Activated CD8-positive, alpha-beta memory T cell treated with anti-CD3 and anti-CD28 coated beads for 1 hour (primary cell): ENCODE data around the gene C16orf54.
"Not testable (repeated sequence)": the region's sequence is repeated elsewhere in the genome, so short reads cannot be mapped to it uniquely, and the experiment has no call there.

Experiments
- DNase-seq, 2 donors: peaks; one replicate each; pipeline ENCODE4 v3.0.0-alpha.2; 2020; ENCODE audit warnings: low read depth in 1 of 2; ENCODE audit errors: extremely low read depth in 1 of 2

C16orf54 gene

GRCh38 chr16:29742683-29743275 lies 3.0 kb downstream of the C16orf54 start:
- DNase-seq, result no peak

GRCh38 chr16:29740630-29741015 lies 5.2 kb downstream of the C16orf54 start:
- DNase-seq, result not testable (repeated sequence)

- DNase-seq, result not testable (repeated sequence)
These were observed 5.7 kb downstream of the C16orf54 start for GRCh38 chr16:29739927-29740629.

GRCh38 chr16:29738514-29738913 lies 7.3 kb downstream of the C16orf54 start:
- no peak for DNase-seq

GRCh38 chr16:29737713-29738112 lies 8.1 kb downstream of the C16orf54 start:
- no peak for DNase-seq

- no peak for DNase-seq
These were observed 9.0 kb downstream of the C16orf54 start for GRCh38 chr16:29736764-29737163.

- no peak for DNase-seq
These were observed 9.7 kb downstream of the C16orf54 start for GRCh38 chr16:29736112-29736511.

- no peak for DNase-seq
These were observed 11.0 kb downstream of the C16orf54 start for GRCh38 chr16:29734786-29735185.

GRCh38 chr16:29731768-29732601 lies 13.8 kb downstream of the C16orf54 start:
- DNase-seq, result not testable (repeated sequence)

GRCh38 chr16:29730649-29731048 lies 15.1 kb downstream of the C16orf54 start:
- no peak for DNase-seq

- DNase-seq, result no peak
These were observed 16.7 kb downstream of the C16orf54 start for GRCh38 chr16:29729116-29729521.

- DNase-seq, result no peak
These were observed 18.3 kb downstream of the C16orf54 start for GRCh38 chr16:29727452-29727851.

GRCh38 chr16:29726845-29727377 lies 18.9 kb downstream of the C16orf54 start:
- DNase-seq, result no peak

GRCh38 chr16:29721167-29721879 lies 24.5 kb downstream of the C16orf54 start:
- not testable (repeated sequence) for DNase-seq

- DNase-seq, result no peak
These were observed 25.1 kb downstream of the C16orf54 start for GRCh38 chr16:29720703-29721102.

GRCh38 chr16:29719063-29719462 lies 26.7 kb downstream of the C16orf54 start:
- DNase-seq, result no peak

- DNase-seq, result no peak
These were observed 28.7 kb downstream of the C16orf54 start for GRCh38 chr16:29717113-29717512.

GRCh38 chr16:29714972-29715371 lies 30.8 kb downstream of the C16orf54 start:
- DNase-seq, result no peak

GRCh38 chr16:29714396-29714795 lies 31.4 kb downstream of the C16orf54 start:
- no peak for DNase-seq

- no peak for DNase-seq
These were observed 33.0 kb downstream of the C16orf54 start for GRCh38 chr16:29712809-29713208.
